HG03460 (cell line): ENCODE measurements around the gene NUBPL.
"Not testable (repeated sequence)": the region's sequence is repeated elsewhere in the genome, so short reads cannot be mapped to it uniquely, and the experiment has no call there.

Experiments used
- ATAC-seq: cut with Tn5 transposase; IDR thresholded peaks from one replicate; pipeline ENCODE4 v1.9.1; 2021; ENCODE audit not compliant: unreplicated experiment

Gene NUBPL

GRCh38 chr14:31726337-31726736, 165.1 kb downstream of the NUBPL start:
- ATAC-seq = no peak

GRCh38 chr14:31727797-31728196, 166.6 kb downstream of the NUBPL start:
- ATAC-seq = no peak

DNA sequence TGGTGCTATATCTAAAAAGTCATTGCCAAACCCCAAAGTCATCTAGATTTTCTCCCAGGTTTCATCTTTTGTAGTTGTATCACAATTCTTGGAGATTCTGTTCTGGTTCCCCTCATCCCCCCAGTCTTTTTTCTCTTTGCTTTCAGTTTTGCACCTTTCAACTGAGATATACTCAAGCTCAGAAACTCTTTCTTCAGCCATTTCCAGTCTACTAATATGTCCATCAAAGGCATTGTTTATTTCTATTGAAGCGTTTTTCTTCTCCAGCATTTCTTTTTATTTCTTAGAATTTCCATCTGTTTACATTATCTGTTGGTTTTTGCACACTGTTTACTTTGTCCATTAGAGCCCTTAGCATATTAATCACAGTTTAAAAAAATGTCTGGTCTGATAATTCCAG, 179.5 kb downstream of the NUBPL start:
- no peak for ATAC-seq

DNA sequence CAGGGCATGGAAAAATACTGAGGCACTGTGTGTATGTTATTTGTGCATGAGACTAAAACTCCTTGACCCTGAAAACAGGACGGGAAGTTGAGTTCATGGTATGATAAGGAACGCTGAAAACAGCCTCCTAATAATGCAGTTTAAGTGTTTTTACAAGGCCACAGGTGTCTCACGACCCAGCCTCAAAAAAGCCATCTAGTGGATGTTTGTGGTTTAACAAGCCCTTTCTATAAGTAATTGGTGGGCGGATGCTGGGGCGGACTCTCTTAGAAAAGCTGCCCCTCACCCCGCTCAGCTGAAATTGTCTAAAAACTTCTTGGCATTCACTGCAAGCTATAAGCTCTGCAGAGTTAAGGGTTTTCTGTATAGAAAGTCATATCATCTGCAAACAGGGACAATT, 184.5 kb downstream of the NUBPL start:
- ATAC-seq = no peak

DNA sequence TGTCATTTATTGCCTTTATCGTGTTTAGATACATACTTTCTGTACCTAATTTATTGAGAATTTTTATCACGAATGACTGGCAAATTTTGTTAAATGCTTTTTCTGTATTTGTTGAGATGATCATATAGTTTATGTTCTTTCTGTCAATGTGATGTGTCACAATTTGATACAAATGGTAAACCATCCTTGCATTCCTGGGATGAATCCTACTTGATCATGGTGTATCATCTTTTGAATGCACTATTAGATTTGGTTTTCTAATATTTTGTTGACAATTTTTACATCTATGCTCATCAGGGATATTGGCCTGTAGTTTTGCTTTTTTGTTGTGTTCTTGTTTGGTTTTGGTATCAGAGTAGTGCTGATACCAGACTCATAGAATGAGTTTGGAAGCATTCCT, 185.1 kb downstream of the NUBPL start:
- no peak for ATAC-seq

DNA sequence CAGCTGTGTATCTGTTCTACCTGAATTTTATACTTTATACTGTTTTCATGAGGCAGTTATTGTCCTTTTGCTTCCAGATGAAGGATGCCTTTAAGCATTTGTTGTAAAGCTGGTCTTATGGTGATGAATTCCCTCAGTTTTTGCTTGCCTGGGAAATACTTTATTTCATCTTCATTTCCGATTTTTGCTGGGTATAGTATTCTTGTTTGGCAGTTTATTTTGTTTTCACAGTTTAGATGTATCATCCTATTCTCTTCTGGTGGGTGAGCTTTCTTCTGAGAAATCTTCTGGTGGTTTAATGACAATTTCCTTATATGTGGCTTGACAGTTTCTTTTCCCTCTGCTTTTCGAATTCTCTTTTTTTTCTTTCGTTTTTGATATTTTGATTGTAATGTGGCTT, 188.1 kb downstream of the NUBPL start:
- no peak for ATAC-seq

GRCh38 chr14:31751047-31751446, 189.8 kb downstream of the NUBPL start:
- ATAC-seq = not testable (repeated sequence)

DNA sequence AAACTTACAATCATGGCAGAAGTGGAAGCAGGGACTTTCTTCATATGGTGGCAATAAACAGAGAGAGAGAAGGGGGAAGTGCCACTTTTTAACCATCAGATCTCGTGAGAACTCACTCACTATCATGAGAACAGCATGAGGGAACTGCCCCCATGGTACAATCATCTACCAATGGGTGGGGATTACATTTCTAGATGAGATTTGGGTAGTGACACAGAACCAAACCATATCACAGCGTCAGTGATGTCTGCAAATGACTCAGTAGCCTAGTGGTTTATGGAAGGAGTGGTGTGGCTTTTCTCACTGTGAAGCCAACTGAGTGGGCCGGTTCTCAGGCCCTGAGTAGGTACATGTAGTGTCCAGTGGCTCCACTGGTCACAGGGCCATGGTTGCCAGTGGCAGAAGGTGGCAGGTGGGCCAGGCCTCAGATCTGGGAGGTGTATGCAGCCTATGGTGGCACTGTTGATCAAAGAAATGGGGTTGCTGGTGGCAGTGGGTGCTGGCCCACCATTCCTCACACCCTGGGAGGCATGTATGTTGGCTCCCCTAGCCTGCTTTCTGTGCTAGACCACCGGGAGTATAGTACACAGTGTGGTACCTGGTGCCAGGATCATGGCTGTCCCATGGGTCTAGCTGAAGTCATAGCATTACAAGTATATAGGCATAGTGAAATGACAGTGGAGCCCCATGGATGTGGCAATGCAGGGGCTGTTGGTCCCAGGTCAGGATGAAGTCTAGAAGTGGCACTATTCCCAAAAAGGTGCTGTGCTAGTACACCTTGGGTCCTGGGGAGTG, 191.9 kb downstream of the NUBPL start:
- ATAC-seq = no peak

DNA sequence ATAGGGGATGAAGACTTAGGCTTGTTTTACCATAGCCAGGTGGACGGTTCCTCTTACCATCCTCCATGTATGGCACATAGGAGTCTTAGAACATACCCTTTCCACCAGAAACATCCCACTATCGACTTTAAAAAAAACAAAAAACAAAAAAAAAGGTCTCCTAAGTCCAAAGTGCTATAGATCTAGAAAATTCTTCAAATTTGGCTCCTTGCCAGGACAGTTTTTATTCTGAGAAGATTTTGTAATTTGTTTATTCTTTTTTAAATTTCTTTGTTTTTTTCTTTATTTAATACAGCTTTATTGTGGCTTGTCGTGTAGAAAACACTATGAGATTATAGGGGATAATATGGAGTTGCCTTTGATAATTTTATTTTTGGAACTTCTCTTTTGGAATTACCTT, 197.7 kb downstream of the NUBPL start:
- no peak for ATAC-seq

DNA sequence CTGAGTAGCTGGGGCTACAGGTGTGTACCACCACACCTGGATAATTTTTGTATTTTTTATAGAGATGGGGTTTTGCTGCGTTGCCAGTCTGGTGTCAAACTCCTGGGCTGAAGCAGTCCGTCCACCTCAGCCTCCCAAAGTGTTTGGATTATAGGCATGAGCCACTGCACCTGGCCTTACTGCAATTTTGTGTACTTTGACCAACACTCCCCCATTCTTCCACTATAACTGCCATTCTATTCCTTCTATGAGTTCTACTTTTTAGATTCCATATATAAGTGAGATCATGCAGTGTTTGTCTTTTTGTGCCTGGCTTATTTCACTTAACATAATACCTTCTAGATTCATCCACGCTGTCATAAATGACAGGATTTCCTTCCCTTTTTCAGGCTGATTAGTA, 199.1 kb downstream of the NUBPL start:
- ATAC-seq = no peak

DNA sequence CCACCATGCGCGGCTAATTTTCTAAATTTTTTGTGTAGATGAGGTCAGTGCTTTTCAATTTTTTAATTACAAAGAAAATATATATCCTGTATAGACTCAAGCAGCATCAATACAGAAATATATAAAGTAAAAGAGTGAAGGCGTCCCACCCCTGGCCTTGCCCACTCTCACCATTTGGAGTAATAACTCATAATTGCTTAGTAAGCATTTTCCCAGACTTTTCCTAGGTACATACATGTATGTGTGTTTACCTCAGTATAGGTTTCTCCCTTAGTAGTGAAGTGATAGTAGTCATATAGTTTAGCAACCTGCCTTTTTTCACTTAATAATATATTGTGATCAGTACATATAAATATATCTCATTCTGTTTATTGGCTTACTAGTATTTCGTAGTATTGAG, 200.1 kb downstream of the NUBPL start:
- ATAC-seq = no peak

GRCh38 chr14:31763041-31763440, 201.8 kb downstream of the NUBPL start:
- ATAC-seq = no peak

GRCh38 chr14:31766315-31766892, 205.2 kb downstream of the NUBPL start:
- no peak for ATAC-seq

DNA sequence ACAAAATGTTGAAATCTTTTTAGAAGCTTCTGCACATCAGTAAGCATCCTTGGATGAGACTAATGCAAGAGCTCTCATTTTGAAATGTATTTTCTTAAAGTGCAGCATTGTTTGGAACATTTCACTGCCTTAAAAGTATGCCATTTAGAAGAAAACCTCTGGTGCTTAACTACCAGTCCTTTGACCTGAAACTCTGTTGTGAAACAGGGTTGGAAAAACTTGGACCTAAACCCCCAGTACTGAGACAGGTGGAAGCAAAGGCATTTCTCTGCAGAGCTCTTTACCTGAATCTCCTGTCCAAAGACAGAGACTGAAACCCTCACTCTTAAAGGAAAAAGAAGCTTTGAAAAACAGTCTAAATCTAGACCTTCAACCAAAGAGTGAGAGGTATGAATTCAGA, 207.2 kb downstream of the NUBPL start:
- no peak for ATAC-seq

- no peak for ATAC-seq
Measured at GRCh38 chr14:31770271-31770670, 209.1 kb downstream of the NUBPL start.

GRCh38 chr14:31774567-31774966, 213.4 kb downstream of the NUBPL start:
- ATAC-seq = no peak

- ATAC-seq = no peak
Measured at GRCh38 chr14:31777312-31777711, 216.1 kb downstream of the NUBPL start.

- no peak for ATAC-seq
Measured at GRCh38 chr14:31781578-31781977, 220.4 kb downstream of the NUBPL start.

GRCh38 chr14:31785574-31785973, 224.4 kb downstream of the NUBPL start:
- ATAC-seq = no peak

DNA sequence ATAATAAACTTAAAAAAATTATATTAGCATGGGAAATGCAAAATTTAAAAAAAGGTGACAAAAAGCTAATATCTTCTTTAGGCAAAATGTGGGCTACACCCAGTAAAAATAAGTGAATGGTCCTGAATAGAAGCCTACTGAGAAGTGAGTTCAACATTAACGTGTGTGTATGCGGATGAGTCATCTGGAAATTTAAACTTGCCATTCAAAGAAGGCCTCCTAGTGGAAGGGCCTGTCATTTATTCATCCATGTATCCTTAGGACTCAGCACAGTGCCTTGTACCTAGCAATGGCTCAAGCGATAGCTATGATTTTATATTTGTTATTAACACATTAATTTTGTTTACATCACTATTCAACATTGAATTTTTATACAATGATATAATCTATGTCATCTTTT, 226.2 kb downstream of the NUBPL start:
- no peak for ATAC-seq

GRCh38 chr14:31788340-31788739, 227.1 kb downstream of the NUBPL start:
- no peak for ATAC-seq

DNA sequence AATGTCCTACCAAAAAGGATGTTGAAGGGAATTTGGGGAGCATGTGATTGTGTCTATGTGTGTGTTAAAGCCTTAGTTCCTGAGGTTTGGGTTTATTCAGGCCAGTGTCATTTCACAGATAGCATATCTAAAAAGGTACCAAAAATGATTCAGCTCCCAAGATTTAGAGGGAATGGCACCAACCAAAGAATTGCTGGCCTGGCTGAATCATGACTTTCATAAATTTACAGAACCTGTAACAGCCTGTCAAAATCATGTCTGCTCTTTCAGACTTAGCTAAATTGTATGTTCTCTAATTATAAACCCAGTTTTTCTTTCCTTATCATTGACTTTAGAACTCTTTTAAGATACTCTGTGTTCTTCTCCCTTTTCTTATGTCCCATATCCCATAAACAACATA, 231.5 kb downstream of the NUBPL start:
- ATAC-seq = no peak

DNA sequence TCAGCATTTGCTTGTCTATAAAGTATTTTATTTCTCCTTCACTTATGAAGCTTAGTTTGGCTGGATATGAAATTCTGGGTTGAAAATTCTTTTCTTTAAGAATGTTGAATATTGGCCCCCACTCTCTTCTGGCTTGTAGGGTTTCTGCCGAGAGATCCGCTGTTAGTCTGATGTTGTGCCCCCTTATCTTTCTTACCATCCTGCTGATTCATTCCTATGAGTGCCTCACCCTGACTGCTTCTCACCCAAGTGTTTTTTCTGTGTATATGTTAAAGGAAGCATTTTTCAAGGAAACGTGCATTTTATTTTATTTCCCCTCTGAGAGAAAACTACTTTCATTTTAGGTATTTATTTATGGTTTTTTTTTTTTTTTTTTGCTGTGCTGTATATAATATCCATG, 236.7 kb downstream of the NUBPL start:
- not testable (repeated sequence) for ATAC-seq
